Epidermal melanocyte (primary cell): ENCODE results near the gene SLC8B1.

Experiments
- DNase-seq: peaks from one replicate; pipeline ENCODE4 v3.0.0; 2011; ENCODE audit warnings: low spot score; ENCODE audit not compliant: insufficient read length

Gene SLC8B1

GRCh38 chr12:113296557-113297213, 38.2 kb downstream of the SLC8B1 start:
- no peak for DNase-seq

GRCh38 chr12:113295886-113296556, 38.9 kb downstream of the SLC8B1 start:
- no peak for DNase-seq

GRCh38 chr12:113293100-113293499, 41.8 kb downstream of the SLC8B1 start:
- no peak for DNase-seq

DNA sequence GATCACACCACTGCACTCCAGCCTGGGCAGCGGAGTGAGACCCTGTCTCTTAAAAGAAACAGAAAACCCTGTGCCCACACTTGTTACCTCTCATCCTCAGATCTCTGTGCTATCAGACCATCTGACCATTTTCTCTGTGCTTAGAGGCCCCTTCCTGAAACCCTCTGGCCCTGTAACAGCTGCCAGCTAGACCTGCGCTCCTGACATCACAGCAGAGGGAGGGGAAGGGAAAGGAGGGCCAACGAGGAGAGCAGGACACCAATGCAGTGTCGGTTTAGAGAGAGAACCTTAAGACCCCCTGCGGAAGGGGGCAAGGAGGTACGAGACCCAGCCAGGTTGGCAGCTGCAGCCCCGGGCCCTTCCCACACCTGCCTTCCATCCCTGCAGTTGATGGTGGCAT, 42.4 kb downstream of the SLC8B1 start:
- DNase-seq: no peak

- no peak for DNase-seq
These were observed 42.8 kb downstream of the SLC8B1 start for GRCh38 chr12:113292091-113292490.

DNA sequence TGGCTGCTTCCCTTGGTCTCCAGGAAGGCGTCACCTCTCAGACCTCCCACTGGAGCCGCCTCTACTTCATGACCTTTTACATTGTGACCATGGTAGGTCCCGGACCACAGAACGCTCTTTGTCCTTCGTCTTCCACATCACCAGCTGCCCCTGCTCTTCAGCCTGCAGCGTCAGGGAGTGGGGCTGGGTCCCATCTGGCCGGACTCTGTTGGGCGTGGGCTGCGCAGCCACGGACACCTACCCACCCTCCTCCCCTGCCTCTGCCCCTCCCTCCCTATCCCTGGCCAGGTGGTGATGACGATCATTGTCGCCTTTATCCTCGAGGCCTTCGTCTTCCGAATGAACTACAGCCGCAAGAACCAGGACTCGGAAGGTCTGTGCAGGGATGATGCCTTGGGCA, 43.3 kb downstream of the SLC8B1 start:
- no peak for DNase-seq

- DNase-seq: no peak
These were observed 44.4 kb downstream of the SLC8B1 start for GRCh38 chr12:113290506-113290905.

- DNase-seq: no peak
These were observed 45.5 kb downstream of the SLC8B1 start for GRCh38 chr12:113289361-113289760.

- DNase-seq: no peak
These were observed 47.0 kb downstream of the SLC8B1 start for GRCh38 chr12:113287899-113288282.

- DNase-seq: no peak
These were observed 47.6 kb downstream of the SLC8B1 start for GRCh38 chr12:113287146-113287898.

GRCh38 chr12:113286712-113287111, 48.2 kb downstream of the SLC8B1 start:
- DNase-seq: no peak

GRCh38 chr12:113285679-113286610, 49.0 kb downstream of the SLC8B1 start:
- DNase-seq: no peak

GRCh38 chr12:113284751-113285150, 50.2 kb downstream of the SLC8B1 start:
- no peak for DNase-seq

GRCh38 chr12:113278633-113279032, 56.3 kb downstream of the SLC8B1 start:
- no peak for DNase-seq

- DNase-seq: no peak
These were observed 56.8 kb downstream of the SLC8B1 start for GRCh38 chr12:113278141-113278540.

GRCh38 chr12:113277511-113277910, 57.4 kb downstream of the SLC8B1 start:
- DNase-seq: no peak

GRCh38 chr12:113276946-113277500, 57.9 kb downstream of the SLC8B1 start:
- no peak for DNase-seq

GRCh38 chr12:113276306-113276705, 58.6 kb downstream of the SLC8B1 start:
- DNase-seq: no peak

DNA sequence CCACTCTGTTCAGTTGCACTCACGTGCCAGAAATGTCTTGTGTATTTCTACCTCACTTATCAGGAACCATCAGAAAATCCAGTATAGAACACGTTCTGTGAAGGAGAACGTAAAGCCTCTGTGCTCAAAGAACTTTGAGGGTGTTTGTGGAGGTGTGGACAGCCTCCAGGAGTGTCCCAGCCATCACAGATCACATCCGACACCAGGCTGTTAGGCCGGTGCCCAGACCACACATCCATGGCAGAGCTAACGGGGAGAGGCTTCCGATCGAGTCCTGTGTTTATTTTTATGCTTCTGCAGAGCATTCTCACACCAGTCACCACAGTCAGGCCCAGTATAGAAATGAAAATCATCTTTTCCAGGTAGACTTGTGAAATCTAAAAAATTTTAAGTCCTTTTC, 60.1 kb downstream of the SLC8B1 start:
- DNase-seq: no peak

DNA sequence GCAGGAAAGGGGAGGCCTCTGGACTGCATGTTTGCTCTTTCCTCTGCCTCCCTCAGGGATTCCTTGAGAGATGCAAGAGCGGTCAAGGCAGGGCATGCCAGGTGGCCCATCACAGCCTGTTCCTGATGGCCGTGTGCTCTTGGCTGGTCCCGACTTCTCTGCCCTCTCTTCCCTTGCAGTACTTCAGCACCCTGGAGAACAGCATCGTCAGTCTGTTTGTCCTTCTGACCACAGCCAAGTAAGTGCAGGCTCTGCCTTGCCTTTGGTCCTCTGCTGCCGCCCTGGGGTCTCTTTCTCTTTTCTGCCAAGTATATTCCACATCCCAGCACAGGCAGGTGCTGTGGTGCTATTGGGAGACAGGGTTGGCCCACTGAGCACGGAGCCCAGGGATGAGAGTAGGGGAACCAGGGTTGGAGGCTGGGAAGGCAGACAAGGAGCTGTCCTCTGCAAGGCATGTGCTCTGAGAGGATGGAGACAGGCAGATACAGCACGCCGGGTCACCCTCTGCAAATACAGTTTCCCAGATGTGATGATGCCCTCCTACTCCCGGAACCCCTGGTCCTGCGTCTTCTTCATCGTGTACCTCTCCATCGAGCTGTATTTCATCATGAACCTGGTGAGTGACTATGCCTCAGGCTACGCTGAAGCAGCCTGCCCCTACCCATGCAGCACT, 61.7 kb downstream of the SLC8B1 start:
- DNase-seq: no peak
